VCaP (cell line): ENCODE results near the gene SYT1.

Source experiments
- H3K27ac ChIP-seq: fragments of 450-650 bp; 2 replicates; pipeline ENCODE4 v1.5.1; 2017
- TF ChIP-seq, protein P1 (sequence below): fragments of 450-650 bp; conservative IDR thresholded peaks from 2 replicates; pipeline ENCODE4 v1.5.1; 2017; ENCODE audit warnings: mild to moderate bottlenecking, moderate library complexity

Gene SYT1

DNA sequence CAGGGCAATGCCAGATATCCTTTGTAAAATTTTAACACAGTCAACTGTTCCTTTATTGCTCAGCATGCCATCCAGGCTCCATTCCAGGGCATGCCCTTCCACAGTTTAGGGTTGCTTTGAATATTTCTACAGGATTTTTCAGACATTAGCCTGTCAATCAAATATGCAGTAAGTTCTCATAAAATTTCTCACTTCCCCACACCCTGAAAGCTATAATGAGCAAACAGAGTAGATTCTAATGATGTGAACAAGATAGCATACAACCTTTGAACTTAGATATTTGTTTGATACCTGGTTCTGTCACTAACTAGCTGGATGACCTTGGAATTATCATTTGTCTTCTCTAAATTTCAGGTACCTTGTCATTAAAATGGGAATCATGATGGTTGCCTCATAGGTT lies 251.2 kb downstream of the SYT1 start:
- no peak overlapping the region for H3K27ac ChIP-seq
- TF ChIP-seq, protein P1, sequence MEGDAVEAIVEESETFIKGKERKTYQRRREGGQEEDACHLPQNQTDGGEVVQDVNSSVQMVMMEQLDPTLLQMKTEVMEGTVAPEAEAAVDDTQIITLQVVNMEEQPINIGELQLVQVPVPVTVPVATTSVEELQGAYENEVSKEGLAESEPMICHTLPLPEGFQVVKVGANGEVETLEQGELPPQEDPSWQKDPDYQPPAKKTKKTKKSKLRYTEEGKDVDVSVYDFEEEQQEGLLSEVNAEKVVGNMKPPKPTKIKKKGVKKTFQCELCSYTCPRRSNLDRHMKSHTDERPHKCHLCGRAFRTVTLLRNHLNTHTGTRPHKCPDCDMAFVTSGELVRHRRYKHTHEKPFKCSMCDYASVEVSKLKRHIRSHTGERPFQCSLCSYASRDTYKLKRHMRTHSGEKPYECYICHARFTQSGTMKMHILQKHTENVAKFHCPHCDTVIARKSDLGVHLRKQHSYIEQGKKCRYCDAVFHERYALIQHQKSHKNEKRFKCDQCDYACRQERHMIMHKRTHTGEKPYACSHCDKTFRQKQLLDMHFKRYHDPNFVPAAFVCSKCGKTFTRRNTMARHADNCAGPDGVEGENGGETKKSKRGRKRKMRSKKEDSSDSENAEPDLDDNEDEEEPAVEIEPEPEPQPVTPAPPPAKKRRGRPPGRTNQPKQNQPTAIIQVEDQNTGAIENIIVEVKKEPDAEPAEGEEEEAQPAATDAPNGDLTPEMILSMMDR, result no peak

DNA sequence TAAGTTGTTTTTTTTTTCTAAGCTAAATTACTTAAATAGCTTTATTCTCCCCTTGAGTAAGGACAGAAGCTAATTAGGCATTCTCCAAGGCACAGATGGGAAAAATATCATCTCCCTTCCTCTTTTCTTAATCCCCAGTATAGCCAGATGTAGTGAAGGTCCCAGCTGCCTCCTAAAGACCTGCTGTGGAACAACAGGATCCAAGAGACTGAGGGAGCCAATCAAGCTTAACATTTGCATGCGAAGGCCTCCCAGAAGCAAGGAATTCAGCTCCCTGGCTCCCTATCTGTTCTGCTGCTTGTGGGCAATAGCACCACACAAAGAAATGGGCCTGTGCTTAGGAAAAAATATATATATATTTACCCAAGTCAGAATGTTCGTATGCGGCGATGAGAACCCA lies 255.2 kb downstream of the SYT1 start:
- H3K27ac ChIP-seq, result no peak overlapping the region
- TF ChIP-seq, protein P1, result no peak

DNA sequence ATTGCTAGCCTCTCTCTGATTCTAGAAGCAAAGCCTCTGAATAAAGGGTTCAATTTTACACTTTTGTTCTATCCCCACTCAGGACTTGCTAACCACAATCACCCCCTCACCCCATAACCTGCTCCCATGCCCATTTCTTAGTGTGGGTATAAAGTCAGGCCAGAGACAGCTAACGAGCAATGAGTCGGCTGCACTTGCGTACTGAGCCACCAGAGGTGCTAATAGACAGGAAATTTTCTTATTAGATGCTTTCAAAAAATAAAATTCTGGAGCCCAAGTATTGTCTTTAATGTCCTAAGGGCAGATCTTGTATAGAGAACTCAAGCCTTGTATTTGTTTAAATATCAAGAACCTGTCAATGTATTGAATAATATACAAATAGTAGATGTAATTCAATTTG lies 256.9 kb downstream of the SYT1 start:
- TF ChIP-seq, protein P1, result peak; percentile 66
- H3K27ac ChIP-seq, result no peak overlapping the region

DNA sequence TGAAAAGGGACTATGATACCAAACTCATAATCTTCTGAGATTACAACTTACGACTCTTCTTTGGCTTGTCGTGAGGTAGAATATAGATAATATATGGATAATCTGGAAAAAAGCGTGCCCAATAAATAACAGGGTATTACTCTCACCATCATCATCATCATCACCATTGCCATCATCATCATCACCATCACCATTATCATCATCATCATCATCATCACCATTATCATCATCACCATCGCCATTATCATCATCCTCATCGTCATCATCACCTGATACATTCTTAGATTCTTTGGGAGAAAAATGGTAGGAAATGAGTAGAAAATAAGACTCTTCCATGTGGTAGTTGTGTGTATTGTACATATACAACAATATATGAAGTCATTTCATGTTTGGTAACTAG lies 259.8 kb downstream of the SYT1 start:
- H3K27ac ChIP-seq, result no peak overlapping the region
- TF ChIP-seq, protein P1, result no peak

DNA sequence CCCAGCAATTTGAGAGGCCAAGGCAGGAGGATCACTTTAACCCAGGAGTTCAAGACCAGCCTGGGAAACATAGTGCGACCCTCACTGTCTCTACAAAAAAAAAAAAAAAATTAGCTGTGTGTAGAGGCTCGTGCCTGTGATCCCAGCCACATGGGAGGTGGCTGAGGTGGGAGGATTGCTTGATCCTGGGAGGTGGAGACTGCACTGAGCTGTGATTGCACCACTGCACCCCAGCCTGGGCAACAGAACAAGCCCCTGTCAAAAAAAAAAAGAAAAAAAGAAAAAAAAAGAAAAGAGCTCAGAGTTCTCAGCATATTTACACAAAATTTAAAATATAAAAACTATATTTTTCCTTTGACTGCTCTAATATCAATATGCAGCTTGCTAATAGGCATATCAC lies 260.8 kb downstream of the SYT1 start:
- no peak overlapping the region for H3K27ac ChIP-seq
- TF ChIP-seq, protein P1, result no peak

DNA sequence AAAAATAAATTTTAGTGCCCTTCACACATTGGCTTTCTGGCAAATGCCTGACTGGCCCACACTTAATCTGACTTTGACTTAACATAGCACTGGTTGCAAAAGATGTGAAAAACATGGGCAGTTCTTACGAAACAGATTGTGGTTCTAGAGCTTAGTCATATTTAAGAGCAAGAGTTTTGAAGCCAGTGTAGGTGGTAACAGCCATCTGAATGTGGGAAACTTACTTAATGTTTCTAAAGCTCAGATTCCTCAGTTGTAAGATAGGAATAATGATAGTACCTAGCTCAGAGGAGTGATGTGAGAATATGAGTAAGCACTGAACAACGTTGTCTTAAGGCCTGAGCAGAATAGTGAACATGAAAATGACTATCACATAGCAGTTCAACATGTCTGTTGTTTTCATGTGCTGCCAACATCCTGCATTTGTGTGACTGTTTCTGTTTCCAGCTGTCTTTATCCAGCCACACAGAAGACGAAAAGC lies 262.7 kb downstream of the SYT1 start:
- H3K27ac ChIP-seq, result no peak overlapping the region
- TF ChIP-seq, protein P1, result no peak

DNA sequence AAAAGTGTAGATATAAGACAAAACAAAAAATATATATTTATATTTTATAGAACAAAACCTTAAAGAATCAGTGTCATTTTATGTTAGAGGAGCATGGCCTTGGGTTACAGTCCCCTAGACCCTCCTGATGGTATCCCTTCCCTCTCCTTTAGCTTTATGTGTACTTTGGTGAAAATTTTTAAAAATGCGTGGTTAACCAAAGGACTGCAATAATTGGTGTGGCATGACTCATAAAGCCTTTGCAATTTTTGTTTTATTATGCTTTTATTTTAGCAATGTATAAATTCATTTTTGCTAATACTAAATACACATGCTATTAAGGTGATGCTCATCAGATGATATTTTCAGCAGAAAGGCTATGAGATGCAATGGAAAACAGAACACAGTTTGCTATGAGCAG lies 264.4 kb downstream of the SYT1 start:
- TF ChIP-seq, protein P1, result no peak
- no peak overlapping the region for H3K27ac ChIP-seq

DNA sequence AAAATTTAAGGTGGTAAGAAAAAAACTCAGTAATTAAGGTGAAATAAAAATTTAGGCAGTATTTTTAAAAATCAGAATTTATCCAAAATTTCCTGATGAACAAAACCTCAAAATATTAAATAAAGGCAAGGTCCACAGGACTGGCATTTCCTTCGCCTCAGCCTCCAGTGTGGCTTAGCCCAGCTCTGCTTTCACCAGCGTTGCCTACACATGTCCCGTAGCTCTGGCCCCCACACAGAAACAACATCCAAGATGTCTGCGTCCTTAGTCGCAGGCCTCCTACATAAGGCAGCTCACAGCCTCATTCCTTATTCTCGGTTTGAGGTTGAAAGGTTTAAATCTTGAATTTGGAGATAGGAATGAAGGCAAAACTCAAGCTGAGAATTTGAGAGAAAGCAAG lies 274.3 kb downstream of the SYT1 start:
- no peak overlapping the region for H3K27ac ChIP-seq
- TF ChIP-seq, protein P1, result no peak
